ENCODE measurements around the gene FBXL17.

The FBXL17 gene

GRCh38 chr5:107949688-107950341, 432.1 kb downstream of the FBXL17 start:
- no peak for DNase-seq (ENCODE audit: low read depth)

GRCh38 chr5:107948377-107948776, 433.5 kb downstream of the FBXL17 start:
- Histone ChIP-seq H3K9ac (ENCODE audit: low read length) (no peak overlapping the region), H3K4me3 (ENCODE audit: low read length) (no peak overlapping the region), H3K9me3 (ENCODE audit: control insufficient read depth, low read length) (no peaks in the 10 kb centered on the region), H3K27me3 (replicated peaks; ENCODE audit: control insufficient read depth, insufficient read depth, low read length) (no peaks in the 10 kb centered on the region), H3K4me1 (ENCODE audit: control insufficient read depth, insufficient read depth, low read length) (no peaks in the 10 kb centered on the region), H3K36me3 (ENCODE audit: control insufficient read depth, insufficient read depth, low read length, severe bottlenecking) (no peaks in the 10 kb centered on the region)
- DNase-seq (ENCODE audit: low read depth): no peak

More at GRCh38 chr5:107949688-107950341, 432.1 kb downstream of the FBXL17 start:
- peaks cover 6% of the 10 kb centered on the region for H3K4me1 ChIP-seq (ENCODE audit: control insufficient read depth, insufficient read depth, low read length)
- no peaks in the 10 kb centered on the region for H3K27me3 ChIP-seq (replicated peaks; ENCODE audit: control insufficient read depth, insufficient read depth, low read length)
- H3K4me3 ChIP-seq (ENCODE audit: low read length): no peak overlapping the region
- H3K9ac ChIP-seq (ENCODE audit: low read length): no peak overlapping the region
- H3K9me3 ChIP-seq (ENCODE audit: control insufficient read depth, low read length): no peaks in the 10 kb centered on the region
- no peaks in the 10 kb centered on the region for H3K36me3 ChIP-seq (ENCODE audit: control insufficient read depth, insufficient read depth, low read length, severe bottlenecking)

GRCh38 chr5:107945061-107945460, 436.8 kb downstream of the FBXL17 start:
- no peak overlapping the region for H3K9ac ChIP-seq (ENCODE audit: low read length)
- no peaks in the 10 kb centered on the region for H3K36me3 ChIP-seq (ENCODE audit: control insufficient read depth, insufficient read depth, low read length, severe bottlenecking)
- H3K4me1 ChIP-seq (ENCODE audit: control insufficient read depth, insufficient read depth, low read length): no peaks in the 10 kb centered on the region
- no peak overlapping the region for H3K4me3 ChIP-seq (ENCODE audit: low read length)
- no peaks in the 10 kb centered on the region for H3K27me3 ChIP-seq (replicated peaks; ENCODE audit: control insufficient read depth, insufficient read depth, low read length)
- H3K9me3 ChIP-seq (ENCODE audit: control insufficient read depth, low read length): no peaks in the 10 kb centered on the region
- DNase-seq (ENCODE audit: low read depth): no peak

GRCh38 chr5:107943923-107944322, 438.0 kb downstream of the FBXL17 start:
- no peaks in the 10 kb centered on the region for H3K36me3 ChIP-seq (ENCODE audit: control insufficient read depth, insufficient read depth, low read length, severe bottlenecking)
- DNase-seq (ENCODE audit: low read depth): no peak
- H3K4me3 ChIP-seq (ENCODE audit: low read length): no peak overlapping the region
- H3K9ac ChIP-seq (ENCODE audit: low read length): no peak overlapping the region
- no peaks in the 10 kb centered on the region for H3K27me3 ChIP-seq (replicated peaks; ENCODE audit: control insufficient read depth, insufficient read depth, low read length)
- H3K9me3 ChIP-seq (ENCODE audit: control insufficient read depth, low read length): no peaks in the 10 kb centered on the region
- no peaks in the 10 kb centered on the region for H3K4me1 ChIP-seq (ENCODE audit: control insufficient read depth, insufficient read depth, low read length)

GRCh38 chr5:107941036-107941435, 440.9 kb downstream of the FBXL17 start:
- no peaks in the 10 kb centered on the region for H3K9me3 ChIP-seq (ENCODE audit: control insufficient read depth, low read length)
- no peak overlapping the region for H3K4me3 ChIP-seq (ENCODE audit: low read length)
- H3K27me3 ChIP-seq (replicated peaks; ENCODE audit: control insufficient read depth, insufficient read depth, low read length): no peaks in the 10 kb centered on the region
- H3K36me3 ChIP-seq (ENCODE audit: control insufficient read depth, insufficient read depth, low read length, severe bottlenecking): no peaks in the 10 kb centered on the region
- DNase-seq (ENCODE audit: low read depth): no peak
- no peak overlapping the region for H3K9ac ChIP-seq (ENCODE audit: low read length)
- H3K4me1 ChIP-seq (ENCODE audit: control insufficient read depth, insufficient read depth, low read length): no peaks in the 10 kb centered on the region

- Histone ChIP-seq H3K4me1 (ENCODE audit: control insufficient read depth, insufficient read depth, low read length) (no peaks in the 10 kb centered on the region), H3K9ac (ENCODE audit: low read length) (no peak overlapping the region), H3K4me3 (ENCODE audit: low read length) (no peak overlapping the region), H3K9me3 (ENCODE audit: control insufficient read depth, low read length) (no peaks in the 10 kb centered on the region), H3K27me3 (replicated peaks; ENCODE audit: control insufficient read depth, insufficient read depth, low read length) (no peaks in the 10 kb centered on the region), H3K36me3 (ENCODE audit: control insufficient read depth, insufficient read depth, low read length, severe bottlenecking) (no peaks in the 10 kb centered on the region)
- DNase-seq (ENCODE audit: low read depth): no peak
Measured at GRCh38 chr5:107937651-107938355, 444.1 kb downstream of the FBXL17 start.

GRCh38 chr5:107937204-107937603, 444.7 kb downstream of the FBXL17 start:
- Histone ChIP-seq H3K4me1 (ENCODE audit: control insufficient read depth, insufficient read depth, low read length) (no peaks in the 10 kb centered on the region), H3K4me3 (ENCODE audit: low read length) (no peak overlapping the region), H3K9ac (ENCODE audit: low read length) (no peak overlapping the region), H3K27me3 (replicated peaks; ENCODE audit: control insufficient read depth, insufficient read depth, low read length) (no peaks in the 10 kb centered on the region), H3K36me3 (ENCODE audit: control insufficient read depth, insufficient read depth, low read length, severe bottlenecking) (no peaks in the 10 kb centered on the region), H3K9me3 (ENCODE audit: control insufficient read depth, low read length) (no peaks in the 10 kb centered on the region)
- no peak for DNase-seq (ENCODE audit: low read depth)

GRCh38 chr5:107936515-107936914, 445.4 kb downstream of the FBXL17 start:
- no peak overlapping the region for H3K9ac ChIP-seq (ENCODE audit: low read length)
- H3K36me3 ChIP-seq (ENCODE audit: control insufficient read depth, insufficient read depth, low read length, severe bottlenecking): no peaks in the 10 kb centered on the region
- no peaks in the 10 kb centered on the region for H3K27me3 ChIP-seq (replicated peaks; ENCODE audit: control insufficient read depth, insufficient read depth, low read length)
- no peak for DNase-seq (ENCODE audit: low read depth)
- no peaks in the 10 kb centered on the region for H3K4me1 ChIP-seq (ENCODE audit: control insufficient read depth, insufficient read depth, low read length)
- no peaks in the 10 kb centered on the region for H3K9me3 ChIP-seq (ENCODE audit: control insufficient read depth, low read length)
- no peak overlapping the region for H3K4me3 ChIP-seq (ENCODE audit: low read length)

GRCh38 chr5:107935645-107936044, 446.3 kb downstream of the FBXL17 start:
- H3K4me1 ChIP-seq (ENCODE audit: control insufficient read depth, insufficient read depth, low read length): no peaks in the 10 kb centered on the region
- no peaks in the 10 kb centered on the region for H3K9me3 ChIP-seq (ENCODE audit: control insufficient read depth, low read length)
- H3K4me3 ChIP-seq (ENCODE audit: low read length): no peak overlapping the region
- no peak for DNase-seq (ENCODE audit: low read depth)
- no peaks in the 10 kb centered on the region for H3K36me3 ChIP-seq (ENCODE audit: control insufficient read depth, insufficient read depth, low read length, severe bottlenecking)
- no peaks in the 10 kb centered on the region for H3K27me3 ChIP-seq (replicated peaks; ENCODE audit: control insufficient read depth, insufficient read depth, low read length)
- H3K9ac ChIP-seq (ENCODE audit: low read length): no peak overlapping the region

GRCh38 chr5:107933326-107933725, 448.6 kb downstream of the FBXL17 start:
- Histone ChIP-seq H3K4me1 (ENCODE audit: control insufficient read depth, insufficient read depth, low read length) (no peaks in the 10 kb centered on the region), H3K4me3 (ENCODE audit: low read length) (no peak overlapping the region), H3K36me3 (ENCODE audit: control insufficient read depth, insufficient read depth, low read length, severe bottlenecking) (no peaks in the 10 kb centered on the region), H3K9ac (ENCODE audit: low read length) (no peak overlapping the region), H3K9me3 (ENCODE audit: control insufficient read depth, low read length) (no peaks in the 10 kb centered on the region), H3K27me3 (replicated peaks; ENCODE audit: control insufficient read depth, insufficient read depth, low read length) (no peaks in the 10 kb centered on the region)
- DNase-seq (ENCODE audit: low read depth): no peak

- no peaks in the 10 kb centered on the region for H3K36me3 ChIP-seq (ENCODE audit: control insufficient read depth, insufficient read depth, low read length, severe bottlenecking)
- no peaks in the 10 kb centered on the region for H3K27me3 ChIP-seq (replicated peaks; ENCODE audit: control insufficient read depth, insufficient read depth, low read length)
- H3K4me1 ChIP-seq (ENCODE audit: control insufficient read depth, insufficient read depth, low read length): no peaks in the 10 kb centered on the region
- DNase-seq (ENCODE audit: low read depth): no peak
- H3K9ac ChIP-seq (ENCODE audit: low read length): no peak overlapping the region
- H3K4me3 ChIP-seq (ENCODE audit: low read length): no peak overlapping the region
- H3K9me3 ChIP-seq (ENCODE audit: control insufficient read depth, low read length): no peaks in the 10 kb centered on the region
Measured at GRCh38 chr5:107930891-107931290, 451.0 kb downstream of the FBXL17 start.
